Stimulated activated CD4-positive, alpha-beta T cell treated with anti-CD3 and anti-CD28 coated beads, Interleukin-2, amount 100 ng/mL, for 24 hours (primary cell): ENCODE results near the gene GBX2.

Experiments
- DNase-seq, 2 donors: peaks; one replicate each; pipeline ENCODE4 v3.0.0-alpha.2; 2020

The GBX2 gene

DNA sequence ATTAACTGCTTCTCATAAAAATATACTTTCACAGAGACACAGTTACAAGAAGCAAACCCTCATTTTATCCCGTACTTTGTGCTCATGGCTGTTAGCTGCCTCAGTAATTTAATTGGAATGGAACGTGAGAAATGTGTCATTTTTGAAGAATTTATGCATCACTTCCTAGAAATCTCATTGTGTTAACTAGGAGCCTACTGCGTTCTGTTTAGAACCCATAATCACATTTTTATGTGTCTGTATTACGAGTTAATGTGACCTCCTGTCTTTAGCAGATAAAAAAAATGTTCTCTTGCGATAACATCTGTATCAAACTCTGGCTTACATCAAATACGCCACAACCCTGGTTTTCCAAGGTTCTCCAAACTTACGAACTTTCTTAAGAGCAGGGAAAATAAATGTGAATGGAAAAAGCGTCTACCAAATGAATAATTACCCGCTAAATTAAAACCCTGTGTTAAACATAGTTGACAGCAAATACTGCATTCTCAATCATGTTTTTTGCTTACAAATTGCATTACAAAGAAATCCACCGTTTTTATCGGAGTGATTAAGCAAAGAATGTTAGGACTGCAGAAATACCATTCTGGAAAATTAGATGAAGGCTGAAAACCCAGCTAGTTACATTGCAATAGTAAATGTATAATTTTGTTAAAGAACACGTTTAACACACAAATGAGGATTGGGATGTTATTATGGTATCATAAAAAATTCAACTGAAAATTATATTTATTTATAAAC, 12.1 kb upstream of the GBX2 start:
- DNase-seq = no peak

DNA sequence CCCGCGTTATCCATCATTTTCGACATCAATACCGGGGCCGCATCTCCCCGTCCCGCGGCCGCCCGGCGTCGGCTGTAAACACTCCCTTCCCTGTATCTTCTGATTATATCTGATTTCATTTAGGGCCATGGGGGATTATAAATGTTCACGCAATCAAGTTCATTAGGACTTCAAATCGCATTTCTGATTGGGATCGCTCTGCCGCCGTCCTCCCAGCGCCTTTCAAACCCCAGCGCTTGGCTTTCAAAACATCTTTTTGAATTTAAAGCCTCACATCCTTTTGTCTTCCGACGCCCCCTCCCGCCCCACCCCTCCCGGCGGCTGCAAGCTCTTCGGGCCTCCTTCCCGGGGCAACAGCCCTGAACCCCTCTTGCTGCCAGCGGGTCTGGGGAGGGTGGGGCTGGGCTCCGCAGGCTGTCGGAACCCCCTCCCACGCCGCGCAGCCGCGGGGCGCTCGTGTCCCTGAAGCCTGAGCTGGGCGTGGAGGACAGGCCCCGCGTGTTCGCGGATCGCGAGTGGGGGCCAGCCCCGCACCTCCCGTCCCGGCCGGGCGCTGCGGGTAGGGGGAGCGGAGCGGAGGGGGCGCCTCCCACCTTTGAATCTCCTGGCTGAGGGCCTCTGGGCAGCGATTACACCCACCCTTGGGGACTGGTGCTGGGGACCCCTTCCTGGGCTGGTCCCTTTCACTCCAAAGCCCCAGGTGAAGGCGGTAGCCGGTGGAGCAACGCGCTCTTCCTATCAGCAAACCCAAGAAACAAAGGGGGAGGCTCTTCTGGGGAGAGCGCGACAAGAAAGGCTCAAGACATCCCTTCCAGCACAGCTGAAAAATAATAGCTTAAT, 11.3 kb upstream of the GBX2 start:
- no peak for DNase-seq

DNA sequence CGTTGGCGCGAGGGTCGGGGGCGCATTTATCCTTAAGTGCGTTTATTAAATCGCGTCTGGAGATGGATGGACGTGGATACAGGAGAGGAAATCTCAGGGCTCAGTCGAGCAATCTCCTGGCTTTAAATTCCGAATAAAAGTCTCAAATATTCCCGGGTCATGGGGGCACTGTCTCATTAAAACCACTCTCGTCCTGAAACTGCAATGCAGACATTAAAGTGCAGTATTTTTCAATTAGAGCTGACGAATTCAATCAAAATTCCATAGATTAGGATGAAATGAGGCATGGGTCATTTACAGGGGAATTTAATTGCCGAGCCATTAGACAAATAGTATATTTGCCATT, 10.7 kb upstream of the GBX2 start:
- DNase-seq = no peak

DNA sequence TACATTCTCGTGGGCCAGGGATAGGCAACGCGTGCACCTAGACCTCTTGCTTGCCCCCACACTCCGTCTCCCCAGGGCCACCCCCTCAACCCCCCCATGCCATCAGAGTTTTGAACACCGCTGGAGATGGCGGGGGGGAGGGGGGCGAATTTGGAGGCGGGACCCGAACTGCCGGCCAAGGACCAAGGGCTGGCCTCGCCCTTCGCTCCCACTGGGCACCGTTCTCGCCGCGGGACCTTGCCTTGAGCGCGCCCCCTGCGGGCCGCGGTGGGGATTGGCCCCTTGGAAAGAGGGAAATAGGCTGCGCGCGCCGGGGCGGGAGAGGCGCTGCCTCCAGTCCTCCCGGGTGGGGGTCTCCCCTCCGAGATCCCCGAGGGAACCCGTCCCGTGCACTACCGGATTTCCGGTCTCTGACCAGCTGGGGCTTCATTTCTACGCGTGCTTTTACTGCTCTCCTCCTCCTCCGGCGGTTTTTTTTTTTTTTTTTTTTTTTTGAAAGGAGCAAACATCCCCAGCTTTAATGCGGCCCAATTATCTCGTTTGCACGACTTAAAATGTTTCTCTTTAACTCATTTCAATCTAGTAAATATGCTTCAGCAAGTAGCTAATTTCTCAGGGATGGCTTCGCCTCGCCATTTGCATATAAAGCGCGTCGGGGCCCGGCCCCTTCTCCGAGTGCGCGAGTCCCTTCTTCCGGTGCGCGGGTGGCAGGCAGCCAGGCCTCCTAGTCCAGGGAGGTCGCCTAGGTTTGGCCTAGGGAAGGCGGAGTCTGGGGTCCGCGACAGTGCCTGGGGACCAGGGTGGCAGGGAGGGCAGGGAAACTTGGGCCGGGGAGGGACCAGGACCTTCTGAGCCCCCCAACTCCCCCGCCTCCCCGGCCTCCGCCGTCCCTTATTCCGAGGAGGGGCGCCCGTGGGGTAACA, 10.0 kb upstream of the GBX2 start:
- peak in 1 of 2 donors; percentile 71 for DNase-seq

- DNase-seq = peak; percentile 27 to 68
Observed at GRCh38 chr2:236177604-236177966, 9.4 kb upstream of the GBX2 start.

GRCh38 chr2:236176951-236177350, 8.8 kb upstream of the GBX2 start:
- no peak for DNase-seq

- no peak for DNase-seq
Observed at GRCh38 chr2:236176417-236176816, 8.2 kb upstream of the GBX2 start.

DNA sequence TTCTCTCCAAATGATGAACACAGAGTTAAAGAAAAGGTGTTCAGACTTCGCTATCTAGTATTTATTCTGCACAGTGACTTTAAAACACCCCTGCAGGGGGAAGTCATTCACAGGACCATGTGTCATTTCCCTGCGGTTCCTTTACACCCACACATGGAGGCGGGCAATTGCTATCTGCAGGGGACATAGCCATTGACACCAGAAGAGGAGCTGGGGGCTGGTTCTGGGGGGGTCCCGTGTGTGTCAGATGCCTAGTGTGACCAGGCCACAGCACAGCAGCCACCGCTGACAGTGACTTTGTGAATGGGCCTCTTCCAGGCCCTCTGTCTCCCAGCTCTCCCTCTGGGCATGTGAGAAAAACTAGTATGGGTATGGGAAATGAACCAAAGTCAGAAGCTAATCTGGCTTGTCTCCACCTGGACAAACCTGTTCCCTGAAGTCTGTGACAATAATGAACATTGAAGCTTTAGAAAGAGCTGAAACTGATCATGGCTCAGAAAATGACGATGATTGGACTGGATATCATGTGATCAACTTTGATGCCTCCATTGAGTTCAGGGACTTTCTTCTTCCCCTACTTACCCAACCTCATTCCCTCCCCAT, 7.5 kb upstream of the GBX2 start:
- DNase-seq = no peak

DNA sequence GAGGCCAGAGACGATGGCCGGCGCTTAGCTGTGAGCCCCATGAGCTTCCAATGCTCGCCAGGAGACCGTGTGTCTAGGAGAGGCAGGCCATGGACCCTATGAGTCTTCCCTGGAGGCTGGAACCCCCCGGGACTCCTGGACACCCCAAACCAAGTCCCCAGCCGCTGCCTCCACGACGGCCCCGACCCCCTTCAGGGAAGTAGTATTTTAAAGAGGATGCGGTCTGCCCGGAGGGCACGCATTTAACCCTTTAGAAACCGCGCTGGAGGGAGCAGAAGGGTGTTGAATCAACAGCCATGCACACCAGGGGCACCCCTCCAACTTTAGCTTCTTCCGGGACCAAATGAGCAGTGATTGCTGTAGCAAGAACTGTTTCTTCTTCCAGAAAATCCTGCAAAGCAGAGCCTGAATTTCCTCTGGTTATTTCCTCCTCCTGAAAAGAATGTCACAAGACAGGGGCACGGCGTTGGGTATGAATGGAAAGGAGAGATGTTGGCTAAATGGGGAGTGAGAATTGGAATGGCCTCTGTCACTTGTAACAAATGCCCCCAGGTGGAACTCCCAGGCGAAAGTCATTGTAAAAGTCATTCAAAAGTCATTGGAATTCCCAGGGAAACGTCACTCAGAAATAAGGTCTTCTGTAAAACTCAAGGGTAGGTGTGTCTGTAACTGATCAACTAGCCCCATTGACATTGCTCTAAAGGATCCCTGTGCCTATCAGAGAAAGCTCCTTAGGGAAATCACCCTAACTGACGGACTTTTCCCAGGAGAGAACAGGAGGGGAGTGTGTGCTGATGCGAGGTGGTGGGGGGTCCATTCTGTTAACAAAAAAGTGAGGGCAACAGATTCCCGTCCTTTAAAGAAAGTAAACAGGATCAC, 5.8 kb upstream of the GBX2 start:
- DNase-seq = no peak

- DNase-seq = no peak
Observed at GRCh38 chr2:236173036-236173728, 5.0 kb upstream of the GBX2 start.

- DNase-seq = no peak
Observed at GRCh38 chr2:236172255-236173035, 4.3 kb upstream of the GBX2 start.

DNA sequence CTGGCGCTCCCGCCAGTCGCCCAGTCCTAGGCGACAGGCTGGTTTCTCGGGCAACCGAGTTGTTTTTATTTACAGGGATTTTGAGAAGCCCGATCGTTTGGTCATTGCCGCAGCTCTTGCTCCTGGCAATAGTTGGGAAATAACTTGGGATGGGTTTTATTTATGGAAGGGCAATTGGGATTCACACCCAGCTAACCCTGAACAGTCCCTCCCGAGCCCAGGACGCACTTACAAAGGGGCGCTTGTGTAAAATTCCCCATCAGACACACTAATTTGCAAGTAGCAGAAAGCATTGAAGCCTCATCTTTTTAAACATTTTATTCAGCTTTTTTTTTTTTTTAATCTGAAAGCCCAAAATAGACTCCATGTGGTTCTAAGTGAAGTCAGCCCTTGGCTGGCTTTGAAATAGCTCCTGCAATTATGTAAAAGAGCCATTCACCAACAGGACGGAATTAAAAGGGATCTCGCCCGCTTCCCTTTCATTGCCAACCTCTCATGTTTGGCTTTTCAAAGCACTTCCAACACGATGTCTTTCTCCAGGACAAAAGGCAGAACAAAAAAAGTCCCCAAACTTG, 3.6 kb upstream of the GBX2 start:
- no peak for DNase-seq

DNA sequence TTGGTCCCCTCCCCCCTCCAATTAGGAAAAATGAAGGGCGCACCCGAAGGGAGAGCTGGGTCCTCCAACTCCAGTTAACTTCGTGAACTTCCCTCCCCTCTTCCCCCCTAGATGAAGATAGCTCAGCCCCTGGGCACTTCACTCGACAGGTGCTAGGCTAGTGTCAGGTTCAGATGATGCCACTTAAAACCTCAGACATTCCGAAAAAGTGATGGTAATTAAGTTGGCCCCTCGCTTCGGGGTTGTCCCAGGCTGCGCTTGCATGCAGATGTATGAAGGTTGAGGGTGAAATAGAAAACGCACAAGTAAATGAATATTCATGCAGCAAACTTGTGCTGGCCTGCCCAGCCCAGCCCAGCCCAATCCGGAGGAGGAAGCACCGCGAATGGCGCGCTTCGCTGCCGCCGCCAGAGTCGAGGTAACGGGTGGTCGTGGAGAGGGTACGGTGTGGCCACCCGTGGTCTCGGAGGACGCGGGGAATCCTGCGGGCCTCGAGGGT, 3.0 kb upstream of the GBX2 start:
- no peak for DNase-seq

GRCh38 chr2:236170590-236171165, 2.5 kb upstream of the GBX2 start:
- no peak for DNase-seq

DNA sequence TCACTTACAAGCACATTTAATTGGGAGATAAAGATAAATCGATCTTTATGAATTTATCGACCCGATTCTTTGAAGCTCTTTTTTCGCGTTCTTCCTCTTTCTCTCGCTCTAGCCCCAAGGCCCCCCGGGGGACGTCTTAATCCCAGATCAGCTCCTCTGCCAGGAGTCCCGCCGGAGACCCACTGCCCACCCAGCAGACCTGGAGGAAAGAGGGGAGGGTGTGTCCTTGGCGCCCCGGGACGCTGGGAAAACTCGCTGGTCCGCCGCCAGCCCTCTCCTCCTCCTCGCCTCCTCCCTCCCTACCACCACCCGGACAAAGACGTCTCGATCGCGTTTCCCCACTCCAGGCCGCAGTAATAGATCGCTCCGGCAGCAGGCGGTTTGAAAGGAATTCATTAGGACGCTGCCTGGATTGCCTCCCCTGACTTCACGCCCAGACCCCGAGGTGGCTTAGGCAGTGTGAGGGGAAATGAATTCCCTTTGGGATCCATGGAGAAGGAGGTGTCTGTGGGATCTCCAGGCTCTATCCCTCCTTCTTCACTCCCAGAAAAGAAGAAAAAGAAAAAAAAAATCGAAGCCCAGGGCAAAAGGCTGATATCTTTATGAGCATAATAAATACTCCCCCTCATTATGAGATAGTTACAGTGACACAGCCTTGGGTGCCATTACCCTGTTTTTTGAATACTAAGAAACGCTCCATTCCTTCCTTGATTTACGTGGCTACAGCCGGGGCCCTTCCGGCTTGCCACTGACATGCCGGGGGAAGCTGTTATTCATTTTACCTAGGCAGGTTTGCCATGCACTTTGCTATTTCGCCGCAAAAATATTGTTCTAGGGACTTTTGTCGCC, 1.8 kb upstream of the GBX2 start:
- no peak for DNase-seq

- no peak for DNase-seq
Observed at GRCh38 chr2:236169151-236169721, 1.1 kb upstream of the GBX2 start.

GRCh38 chr2:236167297-236168109, 683 bp downstream of the GBX2 start:
- DNase-seq = no peak
